NCI-H128 (cell line): ENCODE results near the gene TSC22D4.

Experiments
- DNase-seq: peaks from one replicate; lab custom pipeline; 2025; ENCODE audit not compliant: unreplicated experiment; lab: John Stamatoyannopoulos, UW

TSC22D4 gene

GRCh38 chr7:100430493-100431285, 48.3 kb downstream of the TSC22D4 start:
- no peak for DNase-seq

DNA sequence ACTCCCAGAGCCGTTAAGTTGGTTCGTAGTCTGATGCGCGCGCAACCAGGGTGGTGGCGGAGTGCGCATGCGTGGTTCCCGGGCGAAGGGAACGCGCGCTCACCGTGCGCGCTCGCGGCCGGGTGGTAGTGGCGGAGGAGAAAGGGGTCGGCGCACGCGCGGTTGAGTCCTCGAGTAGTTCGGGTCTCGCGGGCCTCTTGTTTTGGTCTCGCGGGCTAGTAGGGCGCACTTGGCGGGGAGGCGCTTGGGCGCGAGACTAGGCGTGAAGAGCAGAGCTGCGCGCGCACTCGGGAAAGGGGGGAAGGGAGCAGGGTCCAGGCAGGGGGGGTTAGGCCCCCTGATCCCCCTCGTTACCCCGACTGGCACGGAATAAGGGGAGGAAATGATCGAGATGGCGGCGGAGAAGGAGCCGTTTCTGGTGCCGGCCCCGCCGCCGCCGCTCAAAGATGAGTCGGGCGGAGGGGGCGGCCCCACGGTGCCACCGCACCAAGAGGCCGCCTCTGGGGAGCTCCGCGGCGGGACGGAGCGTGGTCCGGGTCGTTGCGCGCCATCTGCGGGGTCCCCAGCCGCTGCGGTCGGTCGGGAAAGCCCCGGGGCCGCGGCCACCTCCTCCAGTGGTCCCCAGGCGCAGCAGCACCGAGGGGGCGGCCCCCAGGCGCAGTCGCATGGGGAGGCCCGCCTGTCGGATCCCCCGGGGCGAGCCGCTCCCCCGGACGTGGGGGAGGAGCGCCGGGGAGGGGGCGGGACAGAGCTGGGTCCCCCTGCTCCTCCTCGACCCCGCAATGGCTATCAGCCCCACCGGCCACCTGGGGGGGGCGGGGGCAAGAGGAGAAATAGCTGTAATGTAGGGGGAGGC, 49.1 kb downstream of the TSC22D4 start, which contains the start of gene MEPCE:
Gene MEPCE (plus strand): TSS at position 195 of the 856 bp plus-strand sequence. CDS start 188 bp downstream, at position 383.
- peak; percentile 90 for DNase-seq

DNA sequence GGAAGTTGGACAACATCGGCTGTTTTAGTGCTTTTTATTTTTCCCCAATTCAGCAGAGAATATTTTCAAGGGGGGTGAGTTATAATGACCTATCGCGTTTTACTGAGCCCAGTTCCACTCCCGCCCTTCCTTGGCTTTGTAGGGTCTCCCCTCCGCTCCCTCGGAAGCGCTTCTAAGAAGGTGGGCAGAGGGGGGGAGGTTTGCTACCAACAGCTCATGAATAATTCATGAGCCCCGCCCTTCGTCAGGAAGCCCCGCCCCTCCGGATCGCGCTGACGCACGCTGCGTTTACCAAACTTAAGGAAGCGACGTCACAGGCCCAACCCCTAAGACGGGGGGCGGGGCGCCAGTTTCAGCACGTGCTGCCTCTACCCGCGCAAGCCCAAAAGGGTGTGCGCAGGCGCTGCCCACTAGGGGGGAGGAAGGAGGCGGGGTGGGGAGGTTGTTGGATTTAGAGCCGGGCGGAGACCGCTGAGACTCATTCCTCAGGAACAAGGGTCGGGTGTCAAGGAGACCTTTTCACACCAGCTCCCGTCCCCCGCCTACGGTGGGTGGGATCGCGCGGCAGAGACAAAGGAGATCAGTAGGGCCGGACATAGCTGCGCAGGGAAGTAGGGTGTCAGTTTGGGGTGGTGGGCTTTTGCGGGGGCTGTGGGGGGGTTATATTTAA, 49.9 kb downstream of the TSC22D4 start:
- peak; percentile 96 for DNase-seq

DNA sequence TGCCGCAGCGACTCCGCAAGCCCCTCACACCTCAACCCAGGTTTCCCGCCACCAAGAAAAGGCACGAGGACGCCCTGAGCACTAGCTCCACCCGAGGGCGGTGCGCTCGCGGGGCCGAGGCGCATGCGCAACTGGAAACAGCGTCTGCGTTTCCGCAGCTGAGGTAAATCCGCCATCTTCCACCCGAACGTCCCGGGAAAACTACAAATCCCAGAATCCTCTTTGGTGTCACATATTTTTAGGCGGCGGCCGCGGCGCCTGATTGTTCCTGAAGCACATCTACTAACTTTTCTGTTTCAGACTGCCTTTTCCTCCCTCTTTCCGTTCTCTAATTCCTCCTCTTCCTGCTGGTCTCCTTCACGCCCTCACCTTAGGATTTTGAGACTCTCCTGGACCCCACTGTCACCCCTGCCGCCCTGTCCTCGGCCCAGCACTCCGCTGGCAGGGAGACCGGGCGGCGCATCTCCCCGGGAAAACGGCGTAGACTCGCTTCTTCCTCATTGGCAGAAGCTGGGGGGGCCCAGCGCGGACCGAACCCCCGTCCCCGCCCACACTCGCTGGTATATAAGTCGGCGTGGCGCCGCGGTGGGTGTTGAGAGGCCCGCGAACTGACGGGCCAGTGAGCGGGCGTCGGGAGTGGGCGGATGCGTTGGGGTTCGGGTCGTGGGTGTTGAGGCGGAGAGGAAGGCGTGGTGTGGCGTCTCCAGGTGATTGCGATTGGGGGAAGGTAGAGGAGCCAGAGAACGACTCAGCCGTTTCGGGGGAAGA, 50.6 kb downstream of the TSC22D4 start, which contains the start of gene ZCWPW1:
Gene ZCWPW1 (minus strand): TSS at position 505 of the 768 bp plus-strand sequence. CDS start 8,054 bp downstream, outside the sequence.
- peak; percentile 84 for DNase-seq

- no peak for DNase-seq
Measured at GRCh38 chr7:100427762-100428198, 51.2 kb downstream of the TSC22D4 start.

DNA sequence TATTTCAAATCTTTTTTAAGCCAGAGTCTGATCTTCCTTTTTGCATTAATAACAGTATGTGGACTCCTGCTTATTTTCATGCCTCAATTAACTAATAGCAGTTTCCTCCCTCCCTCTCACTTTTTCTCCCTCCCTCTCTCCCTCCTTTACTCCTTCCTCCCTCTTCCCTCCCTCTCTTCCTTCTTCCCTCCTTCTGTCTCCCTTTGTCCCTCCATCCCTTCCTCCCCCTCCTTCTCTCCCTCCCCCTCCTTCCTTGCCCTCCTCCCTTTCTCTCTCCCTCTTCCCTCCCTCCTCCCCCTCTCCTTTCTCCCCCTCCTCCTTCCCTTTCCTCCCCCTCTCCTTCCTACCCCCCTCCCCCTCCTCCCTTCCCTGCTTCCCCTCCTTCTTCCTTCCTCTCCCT, 52.5 kb downstream of the TSC22D4 start:
- no peak for DNase-seq

- no peak for DNase-seq
Measured at GRCh38 chr7:100425347-100425746, 53.7 kb downstream of the TSC22D4 start.

DNA sequence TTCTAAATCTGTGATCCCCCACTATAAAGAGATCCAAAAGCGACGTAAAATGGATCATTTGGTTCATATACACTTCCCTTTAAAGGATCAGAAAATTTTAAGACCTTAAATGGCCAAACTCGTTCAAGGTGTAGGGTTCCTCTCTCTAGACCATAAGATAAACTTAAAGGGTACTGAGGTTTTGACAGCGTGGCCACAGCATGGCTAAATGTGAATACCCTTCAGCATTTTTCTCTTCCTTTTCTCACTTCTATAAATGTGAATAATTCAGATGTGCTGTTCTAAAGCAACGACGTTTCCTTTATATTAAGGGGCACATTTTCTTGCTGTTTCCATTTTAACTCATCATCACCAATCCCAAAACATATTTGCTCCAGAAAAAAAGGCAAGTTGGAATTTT, 55.7 kb downstream of the TSC22D4 start:
- DNase-seq: no peak

DNA sequence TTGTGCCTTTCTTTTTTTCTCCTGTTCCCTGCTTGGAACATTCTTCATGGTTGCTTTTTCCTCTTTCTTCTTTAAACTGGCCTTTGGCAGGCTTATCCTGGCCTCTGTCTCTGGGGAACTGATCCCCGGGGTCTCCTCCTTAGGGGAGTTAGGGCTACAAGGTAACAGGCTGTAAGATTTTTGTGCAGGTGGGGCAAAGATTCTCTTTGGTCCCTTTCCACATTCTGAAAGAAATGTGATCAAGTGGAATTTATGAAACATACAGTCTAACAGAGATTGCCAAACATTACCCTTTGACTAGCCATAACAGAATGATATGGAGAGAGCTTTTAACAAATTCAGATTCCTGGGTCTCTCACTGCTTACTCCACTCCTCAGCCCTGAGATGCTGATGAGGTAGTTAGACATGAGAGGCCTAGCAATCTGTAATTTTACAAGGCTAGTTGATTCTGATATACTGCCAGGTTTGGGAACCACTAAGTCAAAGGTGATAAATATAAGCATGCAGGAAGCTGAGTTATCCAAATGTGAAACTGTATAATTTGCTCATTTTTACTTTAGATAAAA, 59.3 kb downstream of the TSC22D4 start:
- no peak for DNase-seq

DNA sequence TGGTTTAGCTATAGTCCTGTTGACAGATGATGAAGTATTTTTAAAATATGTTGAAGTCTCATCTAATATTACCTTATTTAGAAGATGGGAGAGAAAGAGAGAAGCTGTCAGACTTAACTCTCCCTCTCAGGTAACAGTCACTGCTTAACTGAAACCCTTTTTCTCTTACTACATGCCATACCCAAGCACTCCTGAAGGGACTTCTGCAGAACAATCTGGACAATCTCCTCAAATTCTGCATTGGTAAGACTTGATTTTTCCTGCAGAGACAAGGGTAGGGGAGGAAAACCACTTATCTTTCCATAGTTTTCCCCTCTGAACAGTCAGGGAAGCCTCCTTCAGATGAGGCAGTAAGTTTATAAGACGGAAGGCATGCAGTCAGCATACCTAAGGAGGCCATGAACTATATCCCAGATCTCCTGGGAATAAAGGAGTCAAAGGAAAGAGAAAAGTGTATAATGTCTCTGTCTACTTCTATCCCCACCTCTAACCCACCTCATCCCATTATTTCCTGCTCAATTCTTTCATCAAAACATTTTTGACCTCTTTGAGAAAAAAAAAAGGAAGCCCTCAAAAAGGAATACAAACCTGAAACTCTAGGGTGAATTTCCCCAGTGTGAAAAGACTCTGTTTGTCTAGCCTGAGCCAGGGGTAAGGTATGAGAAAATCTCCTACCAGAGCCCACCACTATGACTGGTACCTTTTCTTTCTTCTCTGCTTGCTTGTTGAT, 59.9 kb downstream of the TSC22D4 start:
- no peak for DNase-seq
